DMS79 treated with DMSO at 0.1 percent for 48 hours (cell line): ENCODE results near the gene STEAP3.

Experiments
- DNase-seq: peaks from one replicate; lab custom pipeline; 2025; lab: John Stamatoyannopoulos, UW

The STEAP3 gene

DNA sequence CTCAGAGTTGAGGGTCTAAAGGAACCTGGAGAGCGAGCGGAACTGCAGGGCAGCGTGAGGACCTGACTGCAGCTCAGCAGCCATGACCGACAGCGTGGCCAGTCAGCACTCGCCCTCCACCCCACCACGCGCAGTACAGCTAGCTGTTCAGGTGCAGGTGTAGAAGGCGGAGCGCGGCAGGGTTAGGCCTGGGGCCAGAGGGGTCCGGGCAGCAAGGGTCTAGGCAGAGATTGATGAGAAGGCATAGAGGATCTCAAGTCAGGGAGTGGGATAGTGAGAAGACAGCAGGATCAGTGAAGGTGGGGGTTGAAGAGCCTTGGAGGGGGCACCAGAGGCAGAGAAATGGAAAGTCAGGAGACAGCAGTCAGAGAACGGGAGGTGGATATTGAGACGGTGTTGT, 71.0 kb downstream of the STEAP3 start:
- DNase-seq, result no peak

DNA sequence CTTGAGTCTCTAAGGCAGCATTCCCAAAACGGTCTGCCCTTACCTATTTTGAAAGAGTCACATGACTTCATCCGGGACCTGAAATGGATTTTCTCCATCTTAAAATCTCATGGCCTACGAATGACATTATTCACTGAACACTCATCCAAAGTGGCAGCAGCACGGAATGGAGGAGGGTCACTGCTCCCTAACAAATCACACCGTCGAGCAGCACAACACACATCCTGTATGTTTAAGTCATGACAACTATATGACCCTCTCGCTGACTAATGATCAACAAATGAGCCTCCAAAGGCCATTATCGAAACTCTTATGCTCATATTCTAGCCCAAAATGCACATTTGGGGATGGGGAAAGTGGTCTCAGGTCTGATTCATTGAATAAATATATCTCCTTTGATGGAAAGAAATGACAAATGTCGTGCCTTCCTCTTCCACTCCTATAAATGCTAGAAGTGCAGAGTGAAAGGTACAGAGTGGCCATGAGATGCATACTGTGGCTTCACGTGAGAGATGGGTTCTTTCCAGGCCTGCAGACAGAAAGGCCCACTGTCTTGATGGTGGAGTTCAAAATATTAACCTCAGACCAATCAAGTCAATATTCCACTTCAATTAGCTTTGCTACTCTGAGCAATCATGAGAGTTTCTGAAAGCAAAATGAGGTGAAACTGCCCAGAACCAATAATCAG, 72.2 kb downstream of the STEAP3 start:
- no peak for DNase-seq

DNA sequence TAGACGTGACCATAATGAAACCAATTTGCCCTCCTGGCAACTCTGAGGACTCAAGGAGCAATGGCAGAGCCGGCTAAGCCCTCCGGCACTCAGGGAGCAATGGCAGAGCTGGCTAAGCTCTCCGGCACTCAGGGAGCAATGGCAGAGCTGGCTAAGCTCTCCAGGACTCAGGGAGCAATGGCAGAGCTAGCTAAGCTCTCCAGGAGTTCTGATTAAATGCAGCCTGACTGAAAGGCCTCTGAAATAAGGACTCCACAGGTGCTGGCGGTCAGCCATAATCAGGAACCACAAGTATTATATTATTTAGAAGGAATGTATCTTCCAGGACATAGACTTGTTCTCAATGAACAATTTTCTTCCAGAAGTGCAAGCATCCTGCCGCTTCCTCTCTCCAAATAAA, 77.8 kb downstream of the STEAP3 start:
- no peak for DNase-seq

DNA sequence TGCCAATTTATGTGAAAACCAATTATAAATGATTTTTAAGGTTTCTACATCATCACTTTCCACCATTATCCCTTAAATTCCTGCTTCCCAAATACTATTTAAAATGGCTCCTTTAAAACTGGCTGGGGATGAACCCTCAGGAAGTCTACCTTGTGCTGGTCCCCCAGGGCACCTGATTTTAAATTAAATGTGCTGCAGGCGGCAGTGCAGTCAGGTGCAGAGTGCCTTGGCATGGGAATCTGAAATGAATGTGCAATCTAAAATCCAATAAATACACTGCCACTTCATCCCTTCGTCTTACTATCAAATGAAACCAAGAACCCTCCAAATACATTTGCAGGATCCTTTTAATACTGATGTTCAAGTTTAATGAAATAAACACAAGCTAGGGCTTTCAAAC, 81.2 kb downstream of the STEAP3 start:
- DNase-seq, result no peak

DNA sequence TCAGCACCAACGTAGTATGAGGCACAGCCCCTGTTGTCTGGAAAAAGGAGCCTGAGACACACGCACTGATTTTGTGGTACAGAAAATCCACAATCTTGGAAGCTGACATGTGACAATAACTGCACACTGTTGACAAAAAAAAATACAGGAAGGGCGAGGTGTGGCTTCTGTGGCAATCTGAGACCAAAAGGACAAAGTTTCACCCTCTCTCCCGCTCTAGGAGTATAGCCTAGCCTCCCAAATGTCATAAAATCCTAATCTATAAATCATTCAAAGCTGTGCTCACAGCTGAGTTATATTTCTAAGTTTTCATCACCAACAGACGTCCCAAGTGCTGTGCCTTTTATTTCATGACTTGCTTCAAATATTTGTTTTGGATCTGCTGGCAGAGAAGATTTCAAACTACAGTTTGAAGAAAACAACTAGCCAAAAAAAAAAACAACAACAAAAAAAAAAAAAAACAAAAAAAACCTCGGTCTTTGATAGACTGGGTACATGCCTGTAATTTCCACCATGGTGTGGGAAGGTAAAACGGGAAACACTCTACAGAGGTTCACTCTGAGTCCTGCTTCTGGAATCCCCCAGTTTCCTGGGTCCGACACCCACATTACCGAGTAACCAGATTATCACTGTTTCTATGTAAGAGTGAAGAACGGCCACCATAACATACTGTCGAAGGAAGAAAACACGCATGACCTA, 82.0 kb downstream of the STEAP3 start:
- DNase-seq, result no peak

DNA sequence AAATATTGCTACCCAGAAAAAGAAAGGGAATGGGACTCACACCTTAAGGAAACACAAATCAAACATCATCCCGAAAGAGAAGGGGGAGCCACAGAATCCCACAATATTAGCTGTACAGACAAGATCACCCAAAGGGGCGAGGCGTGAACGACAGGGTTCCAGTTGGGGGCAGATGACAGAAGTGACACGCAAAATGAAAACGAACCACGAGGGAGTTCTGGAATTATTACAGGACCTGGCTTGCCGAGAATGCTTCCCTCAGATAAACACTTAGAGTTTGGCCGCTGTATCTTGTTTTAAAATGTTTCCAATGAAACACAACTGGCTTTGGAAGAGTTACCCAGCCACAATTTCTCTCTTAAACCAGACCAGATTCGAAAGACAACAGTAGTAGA, 82.6 kb downstream of the STEAP3 start:
- DNase-seq, result no peak

DNA sequence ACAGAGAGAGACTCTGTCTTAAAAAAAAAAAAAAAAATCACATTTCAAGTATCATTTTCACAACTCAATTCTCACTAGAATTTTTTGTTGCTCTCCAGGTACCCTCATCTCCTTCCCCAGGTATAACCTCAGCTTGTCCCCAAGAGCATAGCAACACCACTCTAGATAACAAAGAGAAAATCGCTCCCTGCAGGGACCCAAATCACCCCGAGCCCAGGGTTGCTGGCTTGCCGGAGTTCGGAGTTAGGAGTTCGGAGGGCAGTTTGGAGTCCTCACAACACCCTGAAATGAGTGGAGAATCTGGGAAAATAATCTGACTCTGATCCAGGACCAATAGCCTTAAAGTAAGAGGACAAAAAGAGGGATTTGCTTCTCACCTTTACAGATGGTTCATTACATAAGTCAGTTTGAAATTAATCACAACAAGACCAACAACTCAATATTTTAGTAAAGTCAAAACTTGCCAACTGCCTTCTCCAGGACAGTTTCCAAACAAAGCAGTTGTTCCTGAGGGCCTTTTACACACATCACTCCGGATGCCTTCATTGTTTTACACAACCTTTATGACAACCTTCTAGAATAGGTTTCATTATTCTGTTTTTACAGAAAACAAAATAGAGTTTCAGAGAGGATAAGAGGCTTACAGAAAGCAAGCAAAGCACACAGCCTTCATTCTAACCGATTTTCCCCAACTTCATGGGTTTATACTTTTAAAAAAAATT, 83.9 kb downstream of the STEAP3 start:
- DNase-seq, result no peak

DNA sequence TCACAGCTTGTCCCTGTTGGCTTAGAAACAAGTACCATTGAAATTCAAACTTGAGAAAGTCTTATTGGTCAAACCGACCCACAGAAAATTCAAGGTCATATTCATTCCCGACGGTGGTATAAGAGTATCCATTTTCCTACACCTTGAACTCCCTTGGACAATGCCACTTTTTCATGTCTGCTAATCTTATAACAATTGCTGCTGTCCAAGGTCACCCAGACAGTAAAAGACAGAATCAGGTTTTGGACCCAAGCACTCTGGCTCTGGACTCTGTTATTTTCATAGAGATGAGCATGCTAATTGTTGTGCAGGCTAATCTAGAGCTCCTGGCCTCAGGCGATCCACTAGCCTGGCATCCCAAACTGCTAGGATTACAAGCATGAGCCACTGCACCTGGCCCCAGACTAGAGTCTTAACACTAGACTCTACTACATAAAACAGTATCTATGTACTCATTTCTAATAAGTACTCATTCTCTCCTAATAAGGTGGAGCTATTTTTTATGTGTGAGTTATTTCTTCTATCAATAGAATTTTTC, 85.2 kb downstream of the STEAP3 start:
- no peak for DNase-seq

DNA sequence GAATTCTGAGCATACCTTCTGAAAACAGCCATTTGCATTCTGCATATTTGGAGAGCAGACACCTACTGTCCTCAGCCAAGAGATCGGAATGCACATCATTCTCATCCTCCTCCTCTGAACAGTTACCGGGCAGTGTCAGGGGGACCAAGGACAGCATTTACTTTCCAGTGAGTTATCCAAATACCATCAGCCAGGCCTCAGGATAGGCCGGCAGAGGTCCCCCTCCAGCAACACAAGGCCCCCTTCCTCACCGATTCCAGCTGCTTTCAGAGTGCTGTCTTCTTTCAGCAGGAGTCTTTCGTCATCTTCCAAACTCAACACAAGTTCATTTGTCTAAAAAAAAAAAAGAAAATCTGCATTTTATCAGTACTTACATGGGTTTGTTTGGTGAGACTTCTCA, 87.7 kb downstream of the STEAP3 start:
- DNase-seq, result no peak

DNA sequence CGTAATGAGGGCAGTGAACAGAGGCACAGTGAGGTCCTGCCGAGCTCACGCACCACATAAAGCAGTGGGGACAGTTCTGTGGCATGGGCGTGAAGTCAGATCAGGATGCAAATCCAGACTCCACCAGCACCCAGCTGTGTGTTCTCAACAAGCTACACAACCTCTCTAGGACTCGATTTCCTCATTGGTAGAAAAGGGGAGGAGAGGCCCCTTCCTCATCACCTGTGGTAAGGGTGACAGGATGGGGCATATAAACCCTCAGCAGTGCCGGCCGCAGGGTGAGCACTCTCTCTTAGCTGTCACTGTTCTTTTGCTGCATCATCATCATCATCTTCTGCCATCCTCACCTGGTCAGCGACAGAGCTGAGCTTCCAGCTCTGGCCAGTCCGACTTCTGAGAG, 88.2 kb downstream of the STEAP3 start:
- DNase-seq, result no peak
